IPS-18c (cell line): Measurements from ENCODE around the gene OIT3.

Experiments
- H3K4me3 ChIP-seq: 2 replicates; pipeline ENCODE4 v1.7.0; 2013; ENCODE audit warnings: low read depth, mild to moderate bottlenecking, low read length, moderate library complexity; ENCODE audit not compliant: insufficient read depth
- H3K9me3 ChIP-seq: one replicate; pipeline ENCODE4 v1.6.1; 2013; ENCODE audit warnings: mild to moderate bottlenecking, low read length, moderate library complexity; ENCODE audit not compliant: control insufficient read depth, insufficient read depth

OIT3 gene

DNA sequence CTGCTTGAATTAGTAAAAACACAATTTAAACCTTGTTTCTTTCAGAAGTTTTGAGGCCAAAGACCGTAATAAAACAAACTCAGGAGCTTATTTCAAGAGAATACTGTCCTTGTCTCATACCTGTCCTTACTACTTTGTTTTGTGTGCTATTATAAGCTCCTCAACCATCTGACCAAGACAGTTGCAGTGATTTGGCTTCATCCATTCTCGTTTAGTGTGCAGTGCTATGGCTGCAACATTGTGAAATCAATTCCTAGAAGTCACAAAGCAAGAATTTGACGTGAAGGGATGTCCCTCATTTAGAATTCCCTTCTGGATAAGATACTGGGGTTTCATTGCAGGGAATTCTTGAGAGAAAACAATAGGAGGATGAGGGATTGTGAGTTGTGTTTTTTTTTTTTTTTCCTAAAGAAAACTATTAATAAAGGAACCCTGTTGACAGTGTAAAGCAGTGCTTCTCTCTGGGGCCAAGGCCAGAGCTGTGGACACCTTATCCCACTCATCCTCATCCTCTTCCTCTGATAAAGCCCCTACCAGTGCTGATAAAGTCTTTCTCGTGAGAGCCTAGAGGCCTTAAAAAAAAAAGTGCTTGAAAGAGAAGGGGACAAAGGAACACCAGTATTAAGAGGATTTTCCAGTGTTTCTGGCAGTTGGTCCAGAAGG is at the start of gene OIT3:
TSS of gene OIT3 (plus strand) at position 604 of the 663 bp plus-strand sequence. CDS start 60 bp downstream, outside the sequence.
- no peaks in the 10 kb centered on the region for H3K9me3 ChIP-seq
- no peak within 1 kb of the TSS for H3K4me3 ChIP-seq

- H3K4me3 ChIP-seq = no peak overlapping the region
These were observed 47.3 kb upstream of the OIT3 start for GRCh38 chr10:72846238-72846637.

DNA sequence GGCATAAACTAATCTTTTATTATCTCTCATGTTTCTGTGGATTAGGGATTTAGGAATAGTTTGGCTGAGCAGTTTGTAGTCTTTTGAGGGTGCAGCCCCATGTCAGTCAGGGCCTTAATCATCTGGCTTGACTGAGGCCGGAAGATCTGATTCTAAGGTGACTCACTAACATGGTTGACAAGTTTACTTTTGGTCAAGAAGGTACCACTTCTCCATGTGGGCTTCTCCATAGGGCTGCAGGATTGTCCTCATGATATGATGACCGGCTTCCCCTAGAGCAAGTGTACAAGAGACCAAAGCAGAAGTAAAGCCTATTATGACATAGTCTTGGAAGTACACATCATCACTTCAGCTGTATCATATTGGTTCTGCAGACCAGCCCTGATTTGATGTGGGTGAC is 45.9 kb upstream of the OIT3 start:
- peaks cover 4% of the 10 kb centered on the region for H3K9me3 ChIP-seq
- H3K4me3 ChIP-seq = no peak overlapping the region

More at GRCh38 chr10:72846238-72846637, 47.3 kb upstream of the OIT3 start:
- H3K9me3 ChIP-seq = no peaks in the 10 kb centered on the region

DNA sequence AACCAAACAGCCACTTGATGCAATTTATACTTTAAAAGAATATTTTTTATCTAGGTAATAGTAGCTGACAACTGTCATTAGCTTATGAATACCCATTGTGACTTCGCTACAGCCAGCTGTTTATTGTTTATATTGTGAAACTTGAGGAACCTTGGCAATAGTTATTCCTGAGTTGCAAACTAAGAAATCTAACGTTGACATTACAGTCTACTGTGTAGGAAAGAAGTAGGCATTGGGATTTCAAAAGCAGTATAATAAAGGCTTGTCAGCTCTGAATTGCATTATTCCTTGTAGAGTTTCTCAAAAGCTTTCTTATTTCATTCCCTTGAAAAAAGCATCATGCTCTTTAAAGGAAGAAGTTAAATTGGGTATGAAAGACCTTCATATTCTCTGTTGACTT is 42.7 kb upstream of the OIT3 start:
- Histone ChIP-seq H3K4me3 (no peak overlapping the region), H3K9me3 (peaks cover 6% of the 10 kb centered on the region)

DNA sequence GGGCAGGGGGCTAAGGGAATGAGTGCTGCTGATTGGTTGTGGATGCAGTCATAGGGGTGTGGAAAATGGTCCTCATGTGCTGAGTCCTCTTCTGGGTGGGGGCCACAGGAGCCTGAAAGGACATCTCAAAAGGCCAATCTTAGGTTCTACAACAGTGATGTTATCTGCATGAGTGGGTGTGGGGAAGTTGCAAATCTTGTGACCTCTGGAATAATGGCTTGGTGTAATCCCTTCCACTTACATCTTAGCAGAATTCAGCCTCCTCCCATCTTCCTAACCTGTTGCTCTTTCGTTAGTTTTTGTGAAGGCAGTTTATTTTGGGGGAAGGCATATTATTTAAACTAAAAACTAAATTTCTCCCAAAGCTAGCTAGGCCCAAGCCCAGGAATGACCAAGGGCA is 42.0 kb upstream of the OIT3 start:
- H3K9me3 ChIP-seq = peaks cover 6% of the 10 kb centered on the region

DNA sequence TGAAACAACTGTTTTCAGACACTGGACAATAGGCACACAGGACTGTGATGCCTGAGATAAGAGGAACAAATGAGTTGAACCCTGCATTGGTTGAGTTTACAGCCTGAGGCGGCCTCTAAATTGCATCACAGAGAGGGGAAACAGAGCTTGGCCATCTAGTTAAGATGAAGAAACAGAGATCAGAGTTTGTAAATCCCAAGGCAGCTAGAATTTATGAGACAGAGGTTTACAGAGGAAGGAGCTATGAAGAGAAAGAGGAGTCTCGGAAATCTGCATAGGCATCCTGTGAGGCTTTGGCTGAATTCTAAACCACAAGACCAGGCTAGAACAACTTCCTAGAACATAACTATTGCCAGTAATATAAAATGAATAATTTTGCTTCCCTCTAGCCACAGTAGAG is 41.0 kb upstream of the OIT3 start:
- Histone ChIP-seq H3K4me3 (no peak overlapping the region), H3K9me3 (peaks cover 6% of the 10 kb centered on the region)

More for the DNA sequence above, 42.0 kb upstream of the OIT3 start:
- H3K4me3 ChIP-seq = no peak overlapping the region

- no peak overlapping the region for H3K4me3 ChIP-seq
- peaks cover 6% of the 10 kb centered on the region for H3K9me3 ChIP-seq
These were observed 38.4 kb upstream of the OIT3 start for GRCh38 chr10:72855129-72855528.

GRCh38 chr10:72855790-72856189 is 37.7 kb upstream of the OIT3 start:
- Histone ChIP-seq H3K9me3 (peaks cover 6% of the 10 kb centered on the region), H3K4me3 (no peak overlapping the region)

DNA sequence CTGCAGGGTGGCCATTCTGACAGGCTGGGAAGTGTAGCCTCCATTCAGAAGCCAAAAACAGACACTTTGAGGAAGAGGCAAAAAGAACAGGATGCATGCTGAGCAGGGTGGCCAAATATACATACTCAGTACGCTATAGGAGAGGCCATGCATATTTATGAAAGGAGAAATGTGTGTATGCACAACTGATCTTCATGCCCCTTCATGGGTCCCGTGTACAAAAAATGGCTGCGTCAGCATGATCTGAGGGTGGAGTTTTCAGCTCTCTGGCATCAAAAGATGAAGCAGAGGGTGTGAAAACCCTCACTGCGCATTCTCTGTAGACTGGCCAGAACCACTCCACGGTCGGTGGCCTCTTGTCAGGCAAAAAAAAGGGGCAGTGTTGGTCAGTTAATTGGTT is 35.5 kb upstream of the OIT3 start:
- Histone ChIP-seq H3K4me3 (no peak overlapping the region), H3K9me3 (peaks cover 2% of the 10 kb centered on the region)

DNA sequence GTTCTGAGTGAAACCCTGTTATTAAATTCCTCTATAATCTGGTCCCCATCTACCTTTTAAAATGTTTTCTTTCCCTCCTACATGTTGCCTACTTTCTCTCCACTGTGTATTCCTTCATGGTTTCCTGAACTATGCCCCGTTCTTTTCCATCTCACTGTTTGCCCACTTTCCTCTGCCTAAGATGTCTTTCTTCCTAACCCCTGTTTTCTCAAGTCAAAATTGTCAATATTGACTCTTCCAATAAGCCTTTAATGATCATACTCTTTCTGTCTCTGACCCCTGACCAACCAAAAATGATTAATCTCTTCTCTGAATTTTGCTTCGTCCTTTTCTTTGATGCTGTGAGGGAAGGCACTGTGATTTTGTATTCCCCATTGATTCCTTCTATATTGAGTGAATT is 30.6 kb upstream of the OIT3 start:
- no peaks in the 10 kb centered on the region for H3K9me3 ChIP-seq
- H3K4me3 ChIP-seq = no peak overlapping the region

DNA sequence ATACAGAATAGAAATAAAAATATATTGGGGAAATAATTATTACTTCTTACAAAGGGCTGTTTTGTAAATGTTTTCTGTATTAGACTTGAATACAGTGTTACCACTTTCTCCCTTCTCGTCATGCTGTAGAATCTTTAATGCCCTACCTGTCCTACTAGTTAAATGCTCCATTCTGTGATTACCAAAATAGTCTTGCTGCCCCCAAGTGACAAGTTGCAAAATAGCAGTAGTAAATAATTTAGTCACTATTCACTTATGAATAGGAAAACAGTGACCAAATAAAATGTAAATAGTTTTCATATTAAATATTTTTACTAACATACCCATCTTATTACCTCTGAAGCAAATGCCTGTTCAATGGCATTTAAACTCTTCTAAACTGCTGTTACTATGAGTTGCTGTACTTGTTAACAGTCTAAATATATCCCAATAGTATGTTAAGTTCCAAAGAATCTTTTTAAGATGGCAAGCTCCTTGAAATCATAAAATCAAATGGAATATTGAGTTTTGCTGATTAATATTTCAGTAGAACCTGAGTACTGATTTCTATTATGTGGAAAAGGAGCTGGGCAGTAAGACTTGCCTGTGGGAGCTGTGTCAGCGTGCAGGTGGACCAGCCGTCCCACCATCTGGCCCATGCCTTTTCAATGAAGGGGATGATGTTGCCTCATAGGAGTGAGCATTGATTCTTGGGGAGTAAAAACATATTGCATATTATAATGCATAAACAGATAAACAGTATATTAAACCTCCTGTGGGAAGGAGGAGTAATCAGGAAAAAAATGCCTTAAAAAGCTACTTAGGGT is 18.1 kb upstream of the OIT3 start:
- no peaks in the 10 kb centered on the region for H3K9me3 ChIP-seq

GRCh38 chr10:72879245-72879644 is 14.3 kb upstream of the OIT3 start:
- Histone ChIP-seq H3K4me3 (no peak overlapping the region), H3K9me3 (no peaks in the 10 kb centered on the region)

More for the DNA sequence above, 18.1 kb upstream of the OIT3 start:
- H3K4me3 ChIP-seq = no peak overlapping the region

DNA sequence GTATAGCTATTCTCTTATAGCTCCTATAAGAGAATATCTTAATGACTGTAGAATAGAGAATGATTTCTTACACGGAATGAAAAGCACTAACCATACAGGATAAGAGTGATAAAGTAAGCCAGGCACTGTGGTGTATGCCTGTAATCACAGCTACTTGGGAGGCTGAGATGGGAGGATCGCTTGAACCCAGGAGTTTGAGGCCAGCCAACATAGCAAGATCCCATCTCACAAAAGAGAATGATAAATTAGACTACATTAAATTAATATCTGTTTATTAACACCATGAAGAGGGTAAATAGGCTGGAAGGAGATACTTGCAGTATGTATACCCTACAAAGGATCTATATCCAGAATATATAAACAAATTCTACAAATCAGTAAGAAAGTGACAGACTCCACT is 12.2 kb upstream of the OIT3 start:
- Histone ChIP-seq H3K9me3 (no peaks in the 10 kb centered on the region), H3K4me3 (no peak overlapping the region)

DNA sequence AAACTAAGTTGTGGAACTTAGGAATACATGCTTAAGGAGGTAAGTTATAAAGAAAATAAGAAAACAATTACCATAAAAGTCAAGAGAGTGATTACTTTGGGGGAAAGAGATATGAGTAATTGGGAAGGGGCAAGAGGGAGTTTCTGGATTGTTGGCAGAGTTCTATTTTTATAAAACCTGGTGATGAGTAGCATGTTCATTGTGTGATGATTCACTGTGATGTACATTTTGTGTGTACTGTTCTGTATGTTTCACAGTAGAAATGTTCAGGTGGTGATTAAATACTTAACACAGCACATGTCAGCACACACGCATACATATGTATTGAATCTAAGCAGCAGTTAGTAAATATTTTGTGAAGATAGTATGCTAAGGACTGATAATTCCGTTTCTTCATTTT is 9.7 kb upstream of the OIT3 start:
- Histone ChIP-seq H3K9me3 (no peaks in the 10 kb centered on the region), H3K4me3 (no peak overlapping the region)

DNA sequence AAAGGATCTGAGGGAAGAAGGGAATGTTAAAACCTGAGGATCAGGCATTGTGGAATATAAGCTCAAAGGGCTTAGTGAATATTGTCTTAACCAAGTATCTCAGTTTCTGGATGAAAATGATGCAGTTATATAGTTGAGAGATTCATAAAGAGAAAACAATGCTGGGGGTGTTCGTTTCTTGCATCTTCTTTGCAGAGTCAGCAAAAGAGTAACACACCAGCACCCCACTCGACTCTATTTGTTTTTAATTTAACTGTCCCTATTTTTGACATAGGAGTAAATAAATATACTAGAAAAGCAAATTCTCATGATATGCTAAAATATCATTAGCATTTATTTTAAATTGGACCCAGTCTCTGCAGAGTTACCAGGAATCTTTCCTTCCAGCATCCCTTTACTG is 7.6 kb upstream of the OIT3 start:
- H3K9me3 ChIP-seq = no peaks in the 10 kb centered on the region
- no peak overlapping the region for H3K4me3 ChIP-seq

DNA sequence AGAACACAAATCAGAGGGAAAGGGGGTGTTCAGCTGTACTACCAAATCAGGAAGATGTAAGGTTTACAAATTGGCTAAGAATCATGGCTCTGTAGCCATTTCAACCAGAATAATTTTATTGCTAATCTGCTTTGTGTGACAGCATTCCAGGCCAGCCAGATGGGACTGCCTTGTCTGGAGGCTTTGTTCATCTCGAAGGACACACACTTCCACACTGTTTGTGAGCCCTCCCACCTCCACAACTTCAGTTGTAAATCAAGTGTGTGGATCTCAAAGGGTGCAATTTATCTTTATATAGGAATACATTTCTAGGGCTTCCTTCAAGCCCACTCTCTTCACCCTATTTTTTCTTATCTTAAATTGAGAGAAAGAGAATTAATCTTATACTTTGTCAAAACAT is 6.9 kb upstream of the OIT3 start:
- no peak overlapping the region for H3K4me3 ChIP-seq
- H3K9me3 ChIP-seq = no peaks in the 10 kb centered on the region

DNA sequence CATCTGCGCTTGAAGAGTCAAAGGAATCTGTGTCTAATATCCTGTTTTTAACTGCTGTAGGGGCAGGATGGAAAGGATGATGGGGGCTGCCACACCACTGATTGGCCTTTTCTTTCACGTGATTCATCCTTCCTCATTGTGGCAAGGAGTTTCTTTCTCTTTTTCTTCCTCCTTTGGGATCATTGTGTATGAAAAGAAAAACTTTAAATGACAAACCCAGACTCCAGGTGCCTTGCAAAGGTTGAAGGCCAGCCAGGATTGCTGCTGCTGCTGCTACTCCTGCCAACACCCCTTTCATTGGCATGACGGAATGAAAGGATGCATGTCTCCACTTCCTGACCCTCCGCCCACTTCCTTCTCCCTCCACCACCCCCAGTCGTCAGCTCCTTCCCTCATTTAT is 6.5 kb upstream of the OIT3 start:
- Histone ChIP-seq H3K4me3 (no peak overlapping the region), H3K9me3 (no peaks in the 10 kb centered on the region)

DNA sequence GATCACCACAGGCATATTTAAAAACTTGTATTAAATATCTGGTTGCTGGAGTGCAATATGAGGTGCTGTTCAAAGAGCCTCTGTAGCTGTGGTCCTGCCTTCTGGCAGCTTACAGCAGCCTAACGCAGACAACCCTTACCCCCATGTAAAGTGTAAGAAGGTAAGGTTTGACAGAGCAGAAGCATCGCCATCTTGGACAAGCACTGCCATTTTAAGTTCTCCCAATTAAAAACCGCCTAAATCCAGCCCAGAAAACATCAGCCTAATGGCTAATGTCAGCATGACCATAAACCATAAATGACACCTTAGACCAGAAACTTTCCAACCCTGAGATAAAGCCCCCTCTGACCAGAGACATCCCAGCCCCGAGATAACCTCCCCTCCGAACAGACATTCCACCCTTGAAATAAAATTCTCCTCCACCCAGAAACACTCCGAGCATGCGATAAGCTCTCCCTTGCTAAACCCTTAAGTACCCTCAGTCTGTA is 5.3 kb upstream of the OIT3 start:
- no peak overlapping the region for H3K4me3 ChIP-seq
- no peaks in the 10 kb centered on the region for H3K9me3 ChIP-seq
